ENCODE measurements around the gene TSPAN9.

TSPAN9 gene

GRCh38 chr12:3152892-3153291 is 75.7 kb downstream of the TSPAN9 start:
- H3K27me3 ChIP-seq (ENCODE audit: insufficient read depth, poor library complexity, severe bottlenecking) = peaks cover 7% of the 10 kb centered on the region
- no peak for TF ChIP-seq REST (IDR thresholded peaks at IDR 0.05; ENCODE audit: insufficient replicate concordance, low read depth)
- no peak for TF ChIP-seq GABPA (IDR thresholded peaks at IDR 0.05; ENCODE audit: low read depth)
- TF ChIP-seq CTCF (IDR thresholded peaks at IDR 0.05; ENCODE audit: insufficient read depth, low read length) = no peak
- TF ChIP-seq POLR2AphosphoS5 (IDR thresholded peaks at IDR 0.05; ENCODE audit: low read depth) = no peak
- TF ChIP-seq SPI1 (IDR thresholded peaks at IDR 0.05; ENCODE audit: borderline replicate concordance, low read depth) = no peak

GRCh38 chr12:3154006-3154405 is 76.8 kb downstream of the TSPAN9 start:
- H3K27ac ChIP-seq (replicated peaks) = no peak overlapping the region
- H3K4me3 ChIP-seq (replicated peaks; ENCODE audit: insufficient read depth, low read length) = no peak overlapping the region
- no peak for DNase-seq (ENCODE audit: low read depth in 1 of 2, low spot score in 1 of 2)
- H3K27me3 ChIP-seq (ENCODE audit: insufficient read depth, poor library complexity, severe bottlenecking) = peaks cover 7% of the 10 kb centered on the region
- no peak for TF ChIP-seq SPI1 (IDR thresholded peaks at IDR 0.05; ENCODE audit: borderline replicate concordance, low read depth)

More at GRCh38 chr12:3152892-3153291, 75.7 kb downstream of the TSPAN9 start:
- Histone ChIP-seq H3K27ac (replicated peaks) (no peak overlapping the region), H3K4me3 (replicated peaks; ENCODE audit: insufficient read depth, low read length) (no peak overlapping the region)
- no peak for DNase-seq (ENCODE audit: low read depth in 1 of 2, low spot score in 1 of 2)

GRCh38 chr12:3155702-3156370 is 78.7 kb downstream of the TSPAN9 start:
- no peak for TF ChIP-seq CTCF (IDR thresholded peaks at IDR 0.05; ENCODE audit: insufficient read depth, low read length)
- Histone ChIP-seq H3K27ac (replicated peaks) (no peak overlapping the region), H3K4me3 (replicated peaks; ENCODE audit: insufficient read depth, low read length) (no peak overlapping the region), H3K27me3 (ENCODE audit: insufficient read depth, poor library complexity, severe bottlenecking) (peaks cover 7% of the 10 kb centered on the region)
- no peak for DNase-seq (ENCODE audit: low read depth in 1 of 2, low spot score in 1 of 2)

GRCh38 chr12:3157581-3158323 is 80.6 kb downstream of the TSPAN9 start:
- H3K27me3 ChIP-seq (ENCODE audit: insufficient read depth, poor library complexity, severe bottlenecking) = peaks cover 5% of the 10 kb centered on the region
- no peak overlapping the region for H3K27ac ChIP-seq (replicated peaks)
- no peak overlapping the region for H3K4me3 ChIP-seq (replicated peaks; ENCODE audit: insufficient read depth, low read length)
- no peak for DNase-seq (ENCODE audit: low read depth in 1 of 2, low spot score in 1 of 2)
- no peak for TF ChIP-seq SPI1 (IDR thresholded peaks at IDR 0.05; ENCODE audit: borderline replicate concordance, low read depth)
- TF ChIP-seq GABPA (IDR thresholded peaks at IDR 0.05; ENCODE audit: low read depth) = no peak
- TF ChIP-seq CTCF (IDR thresholded peaks at IDR 0.05; ENCODE audit: insufficient read depth, low read length) = no peak
- no peak for TF ChIP-seq POLR2AphosphoS5 (IDR thresholded peaks at IDR 0.05; ENCODE audit: low read depth)
- TF ChIP-seq REST (IDR thresholded peaks at IDR 0.05; ENCODE audit: insufficient replicate concordance, low read depth) = no peak
